Measurements from ENCODE around the gene ZRANB1. TPM values are rescaled to one million over a fixed set of nuclear protein-coding genes. Genes with fewer than 3 reads are reported as not detected.
A peak's percentile ranks its signal among the peaks of the same experiment; 100 is the strongest.

Gene ZRANB1
- total and polyA plus RNA-seq, 2 of the 4 experiments (the other 2 are of a cell fraction): 11.2 to 24.7 TPM

- ATAC-seq (ENCODE audit: low read depth): no peak
- no peak overlapping the region for H4K8ac ChIP-seq (ENCODE audit: low read depth in 2 of 2, low read length in 2 of 2)
- dilution Hi-C loops (cut with HindIII; ENCODE audit: low sequenced_read_pairs, unreplicated experiment): no loop called here
Measured at GRCh38 chr10:125003146-125003900, 61.4 kb downstream of the ZRANB1 start.

More at GRCh38 chr10:125003146-125003900, 61.4 kb downstream of the ZRANB1 start:
- H2AK5ac ChIP-seq (ENCODE audit: low read depth, low read length): 0 out of 2 replicates have a peak overlapping the region, but pooled peaks have one; percentile 6
- peaks cover 33 to 94% of the 10 kb centered on the region in 2 experiments for H3K79me1 ChIP-seq (ENCODE audit: low read depth in 1 of 2, low read length in 2 of 2)
- H2BK20ac ChIP-seq (ENCODE audit: low read depth, low read length): no peak overlapping the region
- H3K23ac ChIP-seq (ENCODE audit: low read depth, low read length): no peak overlapping the region
- no peak overlapping the region for H3K56ac ChIP-seq (ENCODE audit: extremely low read depth, insufficient read depth, low read length)
- no peak overlapping the region for H3K27ac ChIP-seq (ENCODE audit: insufficient read depth, low read length)
- DNase-seq: no peak
- in situ Hi-C loops (cut with MboI; ENCODE audit: low sequenced_read_pairs) (no loop called here), intact Hi-C loops (cut with micrococcal nuclease) (no loop called here)
- H3K9me3 ChIP-seq (ENCODE audit: control insufficient read depth, insufficient read depth, low read length): no peaks in the 10 kb centered on the region
- WGBS, 2 experiments (ENCODE audit: extremely low coverage in 2 of 2, insufficient read length in 1 of 2): 96% methylated on average over 9 of the region's 34 CpGs; no CpG with 5 or more reads in 1 of the 2 experiments
- BruUV-seq (replicated peaks): no TSS peak
- H3K4ac ChIP-seq (ENCODE audit: low read depth, low read length): no peak overlapping the region
- peaks cover 76% of the 10 kb centered on the region for H4K20me1 ChIP-seq (ENCODE audit: insufficient read depth, low read length)
- H3K4me2 ChIP-seq (ENCODE audit: low read depth, low read length): no peak overlapping the region
- ChIA-PET CTCF (no interaction called here), POLR2A (ENCODE audit: unreplicated experiment) (no interaction called here)
- no peaks in the 10 kb centered on the region for H3K27me3 ChIP-seq (ENCODE audit: control insufficient read depth, insufficient read depth, low read length)
- no peak overlapping the region for H4K91ac ChIP-seq (ENCODE audit: insufficient read depth, low read depth, low read length)
- peaks cover 36% of the 10 kb centered on the region; the same call in 1 of the 2 replicates for H3K36me3 ChIP-seq (ENCODE audit: control insufficient read depth, insufficient read depth, low read length)
- H2BK120ac ChIP-seq (ENCODE audit: low read depth, low read length): no peak overlapping the region
- H3K14ac ChIP-seq (replicated peaks; ENCODE audit: low read depth, low read length): no peak overlapping the region
- H2BK15ac ChIP-seq (ENCODE audit: low read depth, low read length): no peak overlapping the region
- H3K9me1 ChIP-seq (ENCODE audit: insufficient read depth, low read length): peaks cover 35% of the 10 kb centered on the region
- no peak overlapping the region for H3K4me3 ChIP-seq (ENCODE audit: insufficient read depth, low read depth, low read length)
- peaks cover 42% of the 10 kb centered on the region for H3K4me1 ChIP-seq (ENCODE audit: control insufficient read depth, insufficient read depth, low read length)
- no peak overlapping the region for H2BK5ac ChIP-seq (ENCODE audit: low read depth, low read length, poor library complexity, severe bottlenecking)
- no peak overlapping the region for H2AK9ac ChIP-seq (replicated peaks; ENCODE audit: low read depth, low read length, poor library complexity)
- no peak overlapping the region for H2AFZ ChIP-seq (replicated peaks; ENCODE audit: low read length, poor library complexity)
- H4K5ac ChIP-seq (ENCODE audit: low read depth, low read length): no peak overlapping the region
- no peak for TF ChIP-seq CTCF (conservative IDR thresholded peaks at IDR 0.05; ENCODE audit: low read depth, low read length)
- no peak for TF ChIP-seq FOS (IDR thresholded peaks at IDR 0.05; ENCODE audit: low read depth, low read length)
- no peak for TF ChIP-seq RCOR1 (IDR thresholded peaks at IDR 0.05; ENCODE audit: insufficient replicate concordance, low read length)
- TF ChIP-seq RFX5 (IDR thresholded peaks at IDR 0.05; ENCODE audit: low read depth, low read length): no peak
- TF ChIP-seq MAFK (IDR thresholded peaks at IDR 0.05; ENCODE audit: low read depth, low read length): no peak
- no peak for TF ChIP-seq CHD1 (IDR thresholded peaks at IDR 0.05; ENCODE audit: low read depth, low read length)
- TF ChIP-seq POLR2A (IDR thresholded peaks at IDR 0.05; ENCODE audit: low read depth, low read length): no peak
- TF ChIP-seq RAD21 (IDR thresholded peaks at IDR 0.05; ENCODE audit: low read length): no peak
- no peak for TF ChIP-seq NFE2L2 (IDR thresholded peaks at IDR 0.05; ENCODE audit: low read depth, low read length)
- no peak for TF ChIP-seq MXI1 (IDR thresholded peaks at IDR 0.05; ENCODE audit: borderline replicate concordance, low read depth, low read length)
- no peak for TF ChIP-seq CEBPB (IDR thresholded peaks at IDR 0.05; ENCODE audit: low read depth, low read length)
- TF ChIP-seq SMC3 (IDR thresholded peaks at IDR 0.05; ENCODE audit: low read depth, low read length): no peak
- H3K9ac ChIP-seq (ENCODE audit: low read depth, low read length): no peak overlapping the region
- H3K18ac ChIP-seq (ENCODE audit: low read depth, low read length): no peak overlapping the region

Measured in IMR-90 (cell line).